ENCODE data around the gene KCTD16.

KCTD16 gene

DNA sequence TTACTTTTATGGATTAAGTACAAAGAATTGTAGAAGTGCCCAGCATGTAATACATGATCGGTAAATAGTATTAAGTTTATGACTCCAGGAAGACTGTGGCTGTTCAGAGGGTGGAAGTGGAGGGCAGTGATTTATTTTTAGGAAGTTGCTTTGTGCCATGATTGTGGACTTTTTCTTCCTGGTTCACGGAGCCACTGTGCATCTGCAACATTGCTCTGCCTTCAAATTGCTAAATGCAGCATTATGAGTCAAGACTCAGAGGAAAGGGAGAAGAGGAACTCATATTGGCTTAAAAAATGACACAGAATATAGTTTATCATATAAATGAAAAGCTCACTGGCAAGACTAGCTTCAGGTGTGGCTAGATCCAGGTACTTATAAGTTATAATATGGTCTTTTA lies 301.5 kb downstream of the KCTD16 start:
- TF ChIP-seq YY1 (tag by site-specific recombination; IDR thresholded peaks at IDR 0.05) (no peak), ZNF514 (tag by site-specific recombination; IDR thresholded peaks at IDR 0.05) (no peak), ZNF10 (tag by site-specific recombination; IDR thresholded peaks at IDR 0.05) (no peak), ZNF16 (tag by site-specific recombination; IDR thresholded peaks at IDR 0.05; ENCODE audit: low read depth) (no peak), BCL11B (tag by site-specific recombination; IDR thresholded peaks at IDR 0.05; ENCODE audit: low read depth) (no peak), ZNF596 (tag by site-specific recombination; IDR thresholded peaks at IDR 0.05) (no peak), MZF1 (tag by site-specific recombination; IDR thresholded peaks at IDR 0.05; ENCODE audit: borderline replicate concordance) (no peak), ZNF747 (tag by site-specific recombination; IDR thresholded peaks at IDR 0.05) (no peak), ZBTB7A (tag by site-specific recombination; IDR thresholded peaks at IDR 0.05; ENCODE audit: low read depth) (no peak)
- TF ChIP-seq, protein P1, sequence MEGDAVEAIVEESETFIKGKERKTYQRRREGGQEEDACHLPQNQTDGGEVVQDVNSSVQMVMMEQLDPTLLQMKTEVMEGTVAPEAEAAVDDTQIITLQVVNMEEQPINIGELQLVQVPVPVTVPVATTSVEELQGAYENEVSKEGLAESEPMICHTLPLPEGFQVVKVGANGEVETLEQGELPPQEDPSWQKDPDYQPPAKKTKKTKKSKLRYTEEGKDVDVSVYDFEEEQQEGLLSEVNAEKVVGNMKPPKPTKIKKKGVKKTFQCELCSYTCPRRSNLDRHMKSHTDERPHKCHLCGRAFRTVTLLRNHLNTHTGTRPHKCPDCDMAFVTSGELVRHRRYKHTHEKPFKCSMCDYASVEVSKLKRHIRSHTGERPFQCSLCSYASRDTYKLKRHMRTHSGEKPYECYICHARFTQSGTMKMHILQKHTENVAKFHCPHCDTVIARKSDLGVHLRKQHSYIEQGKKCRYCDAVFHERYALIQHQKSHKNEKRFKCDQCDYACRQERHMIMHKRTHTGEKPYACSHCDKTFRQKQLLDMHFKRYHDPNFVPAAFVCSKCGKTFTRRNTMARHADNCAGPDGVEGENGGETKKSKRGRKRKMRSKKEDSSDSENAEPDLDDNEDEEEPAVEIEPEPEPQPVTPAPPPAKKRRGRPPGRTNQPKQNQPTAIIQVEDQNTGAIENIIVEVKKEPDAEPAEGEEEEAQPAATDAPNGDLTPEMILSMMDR (tag by site-specific recombination; IDR thresholded peaks at IDR 0.05) = no peak
- TF ChIP-seq, protein P2, sequence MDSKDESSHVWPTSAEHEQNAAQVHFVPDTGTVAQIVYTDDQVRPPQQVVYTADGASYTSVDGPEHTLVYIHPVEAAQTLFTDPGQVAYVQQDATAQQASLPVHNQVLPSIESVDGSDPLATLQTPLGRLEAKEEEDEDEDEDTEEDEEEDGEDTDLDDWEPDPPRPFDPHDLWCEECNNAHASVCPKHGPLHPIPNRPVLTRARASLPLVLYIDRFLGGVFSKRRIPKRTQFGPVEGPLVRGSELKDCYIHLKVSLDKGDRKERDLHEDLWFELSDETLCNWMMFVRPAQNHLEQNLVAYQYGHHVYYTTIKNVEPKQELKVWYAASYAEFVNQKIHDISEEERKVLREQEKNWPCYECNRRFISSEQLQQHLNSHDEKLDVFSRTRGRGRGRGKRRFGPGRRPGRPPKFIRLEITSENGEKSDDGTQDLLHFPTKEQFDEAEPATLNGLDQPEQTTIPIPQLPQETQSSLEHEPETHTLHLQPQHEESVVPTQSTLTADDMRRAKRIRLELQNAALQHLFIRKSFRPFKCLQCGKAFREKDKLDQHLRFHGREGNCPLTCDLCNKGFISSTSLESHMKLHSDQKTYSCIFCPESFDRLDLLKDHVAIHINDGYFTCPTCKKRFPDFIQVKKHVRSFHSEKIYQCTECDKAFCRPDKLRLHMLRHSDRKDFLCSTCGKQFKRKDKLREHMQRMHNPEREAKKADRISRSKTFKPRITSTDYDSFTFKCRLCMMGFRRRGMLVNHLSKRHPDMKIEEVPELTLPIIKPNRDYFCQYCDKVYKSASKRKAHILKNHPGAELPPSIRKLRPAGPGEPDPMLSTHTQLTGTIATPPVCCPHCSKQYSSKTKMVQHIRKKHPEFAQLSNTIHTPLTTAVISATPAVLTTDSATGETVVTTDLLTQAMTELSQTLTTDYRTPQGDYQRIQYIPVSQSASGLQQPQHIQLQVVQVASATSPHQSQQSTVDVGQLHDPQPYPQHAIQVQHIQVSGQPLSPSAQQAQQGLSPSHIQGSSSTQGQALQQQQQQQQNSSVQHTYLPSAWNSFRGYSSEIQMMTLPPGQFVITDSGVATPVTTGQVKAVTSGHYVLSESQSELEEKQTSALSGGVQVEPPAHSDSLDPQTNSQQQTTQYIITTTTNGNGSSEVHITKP (tag by site-specific recombination; IDR thresholded peaks at IDR 0.05) = no peak
- TF ChIP-seq, protein P3, sequence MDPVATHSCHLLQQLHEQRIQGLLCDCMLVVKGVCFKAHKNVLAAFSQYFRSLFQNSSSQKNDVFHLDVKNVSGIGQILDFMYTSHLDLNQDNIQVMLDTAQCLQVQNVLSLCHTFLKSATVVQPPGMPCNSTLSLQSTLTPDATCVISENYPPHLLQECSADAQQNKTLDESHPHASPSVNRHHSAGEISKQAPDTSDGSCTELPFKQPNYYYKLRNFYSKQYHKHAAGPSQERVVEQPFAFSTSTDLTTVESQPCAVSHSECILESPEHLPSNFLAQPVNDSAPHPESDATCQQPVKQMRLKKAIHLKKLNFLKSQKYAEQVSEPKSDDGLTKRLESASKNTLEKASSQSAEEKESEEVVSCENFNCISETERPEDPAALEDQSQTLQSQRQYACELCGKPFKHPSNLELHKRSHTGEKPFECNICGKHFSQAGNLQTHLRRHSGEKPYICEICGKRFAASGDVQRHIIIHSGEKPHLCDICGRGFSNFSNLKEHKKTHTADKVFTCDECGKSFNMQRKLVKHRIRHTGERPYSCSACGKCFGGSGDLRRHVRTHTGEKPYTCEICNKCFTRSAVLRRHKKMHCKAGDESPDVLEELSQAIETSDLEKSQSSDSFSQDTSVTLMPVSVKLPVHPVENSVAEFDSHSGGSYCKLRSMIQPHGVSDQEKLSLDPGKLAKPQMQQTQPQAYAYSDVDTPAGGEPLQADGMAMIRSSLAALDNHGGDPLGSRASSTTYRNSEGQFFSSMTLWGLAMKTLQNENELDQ (tag by site-specific recombination; IDR thresholded peaks at IDR 0.05; ENCODE audit: low read depth) = no peak
- no peak overlapping the region for H3K4me3 ChIP-seq (ENCODE audit: low read depth, low read length)
- H3K27ac ChIP-seq (ENCODE audit: extremely low read depth, low read depth, low read length) = no peak overlapping the region
- POLR2A ChIA-PET = no interaction called here
- H3K4me1 ChIP-seq (ENCODE audit: control insufficient read depth, insufficient read depth, low read length) = no peaks in the 10 kb centered on the region
- H3K9me3 ChIP-seq (ENCODE audit: control insufficient read depth, insufficient read depth, low read depth, low read length) = no peaks in the 10 kb centered on the region
- CTCF ChIA-PET = no interaction called here
- H3K36me3 ChIP-seq (ENCODE audit: control insufficient read depth in 2 of 2, insufficient read depth in 1 of 2, low read length in 2 of 2) = no peaks in the 10 kb centered on the region

DNA sequence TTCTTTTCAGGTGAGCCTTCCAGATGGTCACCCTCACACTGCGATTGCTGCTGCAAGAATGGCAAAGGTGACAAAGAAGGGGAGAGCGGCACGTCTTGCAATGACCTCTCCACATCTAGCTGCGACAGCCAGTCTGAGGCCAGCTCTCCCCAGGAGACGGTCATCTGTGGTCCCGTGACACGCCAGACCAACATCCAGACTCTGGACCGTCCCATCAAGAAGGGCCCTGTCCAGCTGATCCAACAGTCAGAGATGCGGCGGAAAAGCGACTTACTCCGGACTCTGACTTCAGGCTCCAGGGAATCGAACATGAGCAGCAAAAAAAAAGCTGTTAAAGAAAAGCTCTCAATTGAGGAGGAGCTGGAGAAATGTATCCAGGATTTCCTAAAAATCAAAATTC lies 303.0 kb downstream of the KCTD16 start:
- ChIA-PET CTCF (no interaction called here), POLR2A (no interaction called here)
- H3K4me3 ChIP-seq (ENCODE audit: low read depth, low read length) = no peak overlapping the region
- H3K9me3 ChIP-seq (ENCODE audit: control insufficient read depth, insufficient read depth, low read depth, low read length) = no peaks in the 10 kb centered on the region
- H3K4me1 ChIP-seq (ENCODE audit: control insufficient read depth, insufficient read depth, low read length) = no peaks in the 10 kb centered on the region
- no peaks in the 10 kb centered on the region for H3K36me3 ChIP-seq (ENCODE audit: control insufficient read depth in 2 of 2, insufficient read depth in 1 of 2, low read length in 2 of 2)
- no peak overlapping the region for H3K27ac ChIP-seq (ENCODE audit: extremely low read depth, low read depth, low read length)
- TF ChIP-seq, protein P4, sequence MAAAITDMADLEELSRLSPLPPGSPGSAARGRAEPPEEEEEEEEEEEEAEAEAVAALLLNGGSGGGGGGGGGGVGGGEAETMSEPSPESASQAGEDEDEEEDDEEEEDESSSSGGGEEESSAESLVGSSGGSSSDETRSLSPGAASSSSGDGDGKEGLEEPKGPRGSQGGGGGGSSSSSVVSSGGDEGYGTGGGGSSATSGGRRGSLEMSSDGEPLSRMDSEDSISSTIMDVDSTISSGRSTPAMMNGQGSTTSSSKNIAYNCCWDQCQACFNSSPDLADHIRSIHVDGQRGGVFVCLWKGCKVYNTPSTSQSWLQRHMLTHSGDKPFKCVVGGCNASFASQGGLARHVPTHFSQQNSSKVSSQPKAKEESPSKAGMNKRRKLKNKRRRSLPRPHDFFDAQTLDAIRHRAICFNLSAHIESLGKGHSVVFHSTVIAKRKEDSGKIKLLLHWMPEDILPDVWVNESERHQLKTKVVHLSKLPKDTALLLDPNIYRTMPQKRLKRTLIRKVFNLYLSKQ (tag by site-specific recombination; IDR thresholded peaks at IDR 0.05; ENCODE audit: borderline replicate concordance) = no peak
- TF ChIP-seq ZFHX2 (tag by site-specific recombination; conservative IDR thresholded peaks at IDR 0.05) (no peak), TRIM28 (IDR thresholded peaks at IDR 0.05; ENCODE audit: borderline replicate concordance, low read length) (no peak), KLF10 (tag by site-specific recombination; IDR thresholded peaks at IDR 0.05) (no peak), HOXA7 (CRISPR knock-in tag; IDR thresholded peaks at IDR 0.05; ENCODE audit: borderline replicate concordance) (no peak), ZNF843 (tag by site-specific recombination; IDR thresholded peaks at IDR 0.05) (no peak)
- TF ChIP-seq, protein P5, sequence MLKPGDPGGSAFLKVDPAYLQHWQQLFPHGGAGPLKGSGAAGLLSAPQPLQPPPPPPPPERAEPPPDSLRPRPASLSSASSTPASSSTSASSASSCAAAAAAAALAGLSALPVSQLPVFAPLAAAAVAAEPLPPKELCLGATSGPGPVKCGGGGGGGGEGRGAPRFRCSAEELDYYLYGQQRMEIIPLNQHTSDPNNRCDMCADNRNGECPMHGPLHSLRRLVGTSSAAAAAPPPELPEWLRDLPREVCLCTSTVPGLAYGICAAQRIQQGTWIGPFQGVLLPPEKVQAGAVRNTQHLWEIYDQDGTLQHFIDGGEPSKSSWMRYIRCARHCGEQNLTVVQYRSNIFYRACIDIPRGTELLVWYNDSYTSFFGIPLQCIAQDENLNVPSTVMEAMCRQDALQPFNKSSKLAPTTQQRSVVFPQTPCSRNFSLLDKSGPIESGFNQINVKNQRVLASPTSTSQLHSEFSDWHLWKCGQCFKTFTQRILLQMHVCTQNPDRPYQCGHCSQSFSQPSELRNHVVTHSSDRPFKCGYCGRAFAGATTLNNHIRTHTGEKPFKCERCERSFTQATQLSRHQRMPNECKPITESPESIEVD (tag by site-specific recombination; IDR thresholded peaks at IDR 0.05) = no peak
- TF ChIP-seq, protein P6, sequence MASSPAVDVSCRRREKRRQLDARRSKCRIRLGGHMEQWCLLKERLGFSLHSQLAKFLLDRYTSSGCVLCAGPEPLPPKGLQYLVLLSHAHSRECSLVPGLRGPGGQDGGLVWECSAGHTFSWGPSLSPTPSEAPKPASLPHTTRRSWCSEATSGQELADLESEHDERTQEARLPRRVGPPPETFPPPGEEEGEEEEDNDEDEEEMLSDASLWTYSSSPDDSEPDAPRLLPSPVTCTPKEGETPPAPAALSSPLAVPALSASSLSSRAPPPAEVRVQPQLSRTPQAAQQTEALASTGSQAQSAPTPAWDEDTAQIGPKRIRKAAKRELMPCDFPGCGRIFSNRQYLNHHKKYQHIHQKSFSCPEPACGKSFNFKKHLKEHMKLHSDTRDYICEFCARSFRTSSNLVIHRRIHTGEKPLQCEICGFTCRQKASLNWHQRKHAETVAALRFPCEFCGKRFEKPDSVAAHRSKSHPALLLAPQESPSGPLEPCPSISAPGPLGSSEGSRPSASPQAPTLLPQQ (tag by site-specific recombination; IDR thresholded peaks at IDR 0.05) = no peak
- TF ChIP-seq, protein P7, sequence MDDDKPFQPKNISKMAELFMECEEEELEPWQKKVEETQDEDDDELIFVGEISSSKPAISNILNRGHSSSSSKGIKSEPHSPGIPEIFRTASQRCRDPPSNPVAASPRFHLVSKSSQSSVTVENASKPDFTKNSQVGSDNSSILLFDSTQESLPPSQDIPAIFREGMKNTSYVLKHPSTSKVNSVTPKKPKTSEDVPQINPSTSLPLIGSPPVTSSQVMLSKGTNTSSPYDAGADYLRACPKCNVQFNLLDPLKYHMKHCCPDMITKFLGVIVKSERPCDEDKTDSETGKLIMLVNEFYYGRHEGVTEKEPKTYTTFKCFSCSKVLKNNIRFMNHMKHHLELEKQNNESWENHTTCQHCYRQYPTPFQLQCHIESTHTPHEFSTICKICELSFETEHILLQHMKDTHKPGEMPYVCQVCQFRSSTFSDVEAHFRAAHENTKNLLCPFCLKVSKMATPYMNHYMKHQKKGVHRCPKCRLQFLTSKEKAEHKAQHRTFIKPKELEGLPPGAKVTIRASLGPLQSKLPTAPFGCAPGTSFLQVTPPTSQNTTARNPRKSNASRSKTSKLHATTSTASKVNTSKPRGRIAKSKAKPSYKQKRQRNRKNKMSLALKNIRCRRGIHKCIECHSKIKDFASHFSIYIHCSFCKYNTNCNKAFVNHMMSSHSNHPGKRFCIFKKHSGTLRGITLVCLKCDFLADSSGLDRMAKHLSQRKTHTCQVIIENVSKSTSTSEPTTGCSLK (tag by site-specific recombination; IDR thresholded peaks at IDR 0.05) = no peak
